H1 (cell line): ENCODE measurements around the gene RAB3D. TPM values are rescaled to one million over a fixed set of nuclear protein-coding genes. Genes with fewer than 3 reads are reported as not detected.

Experiments used
- BACH1 ChIP-seq: IDR thresholded peaks from 2 replicates; pipeline ENCODE4 v1.6.1; 2012; ENCODE audit warnings: low read length, improper control_type of control experiment
- polyA plus RNA-seq, 7 experiments: library from polyadenylated mRNA; depleted of rRNA in 3 of 7; stranded (reverse) in 5 of 7; unstranded in 2 of 7; fragments of >200 nt in 5 of 7; fragments of 200-250 nt in 2 of 7; gene quantifications; 1 replicate in 5 of 7; 2 replicates in 1 of 7; 4 replicates in 1 of 7; pipeline versions ENCODE4 v1.2.1 to v1.2.3, GENCODE V29; 2011 to 2013; ENCODE audit warnings: missing spikeins in 2 of 7, mixed read lengths in 2 of 7
- total RNA-seq: library from RNA; stranded (reverse); fragmentation: NEBNext Ultra II Directional; extraction: Animal tissue kit (Norgen Biotek cat#: 25700); gene quantifications from 2 replicates; pipeline ENCODE4 v1.2.1, GENCODE V29; 2021

RAB3D gene
- total and polyA plus RNA-seq, 2 of the 8 experiments (the other 6 are each of a cell fraction or from before 2014, with no cell fraction given), result 17.8 to 23.8 TPM

- no peak for TF ChIP-seq BACH1
Measured at GRCh38 chr19:11387162-11388034, 47.9 kb upstream of the RAB3D start (continued).
